RWPE1 (cell line): ENCODE measurements around the gene PUS7.

Experiments
- CTCF ChIA-PET: fragments of 350-600 bp; sonication (Branson Sonifier 250); formaldehyde crosslinking; extraction: SDS; loops from one replicate; lab custom pipeline; 2021; lab: Yijun Ruan, JAX
- POLR2A ChIA-PET: fragments of 400-600 bp; formaldehyde crosslinking; extraction: SDS; loops from one replicate; lab custom pipeline; 2020; ENCODE audit warnings: antibody characterized with exemption; ENCODE audit not compliant: low non-redundant PET; lab: Yijun Ruan, JAX
- DNase-seq: peaks from one replicate; pipeline ENCODE4 v3.0.0; 2012; ENCODE audit warnings: low spot score
- H3K27ac ChIP-seq: fragments of 450-650 bp; 2 replicates; pipeline ENCODE4 v1.5.1; 2017
- CTCF ChIP-seq: fragments of 450-650 bp; conservative IDR thresholded peaks from 2 replicates; pipeline ENCODE4 v1.5.1; 2017; ENCODE audit warnings: low read depth, mild to moderate bottlenecking

The PUS7 gene

GRCh38 chr7:105408791-105409410 lies 113.2 kb downstream of the PUS7 start:
- TF ChIP-seq CTCF = no peak
- no peak overlapping the region for H3K27ac ChIP-seq
- POLR2A ChIA-PET = no interaction called here
- DNase-seq = no peak
- CTCF ChIA-PET = interaction anchor here (0.6 kb wide), 1 partner anchor 576 kb away, joined by 5 read pairs; no protein-coding TSS in a partner anchor
